Epidermal melanocyte (primary cell): ENCODE data around the gene ASPSCR1.
A peak's percentile ranks its signal among the peaks of the same experiment; 100 is the strongest.

Source experiments
- DNase-seq: peaks from one replicate; pipeline ENCODE4 v3.0.0; 2011; ENCODE audit warnings: low spot score; ENCODE audit not compliant: insufficient read length

Gene ASPSCR1

DNA sequence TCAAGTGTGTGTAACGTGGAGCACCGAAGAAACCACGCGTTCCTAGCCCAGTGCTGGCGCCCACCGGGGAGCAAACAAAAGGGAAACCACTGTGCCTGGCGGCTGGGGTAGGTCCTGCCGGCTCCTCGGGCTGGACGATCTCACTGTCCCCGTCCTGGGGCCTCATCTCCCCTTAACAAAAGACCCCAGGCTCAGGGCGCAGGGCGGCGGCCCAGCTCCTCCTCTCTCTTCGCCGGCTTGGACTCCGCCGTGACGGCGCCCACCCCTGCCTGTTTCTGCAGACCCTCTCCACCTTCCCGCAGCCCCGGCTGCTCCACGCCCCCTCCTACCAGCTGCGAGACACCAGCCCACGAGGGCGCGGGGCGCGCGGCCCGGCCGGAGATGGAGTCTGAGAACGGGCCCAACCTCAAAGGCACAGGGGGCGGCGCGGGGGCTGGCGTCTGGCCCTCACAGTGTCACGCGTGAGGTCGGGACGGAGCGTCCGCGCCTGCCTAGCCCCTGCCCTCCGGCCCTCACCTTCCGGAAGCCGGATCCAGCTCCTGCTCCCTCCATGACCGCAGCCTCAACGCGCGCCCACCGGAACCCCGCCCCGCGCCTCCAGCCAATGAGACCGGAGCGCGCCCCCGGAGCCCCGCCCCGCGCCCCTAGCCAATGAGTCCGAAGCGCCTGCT, 45.0 kb downstream of the ASPSCR1 start, which contains the start of gene CENPX:
Gene CENPX (minus strand): TSS at position 569 of the 671 bp plus-strand sequence. CDS start 17 bp downstream, at position 552.
- DNase-seq, result no peak

- DNase-seq, result peak; percentile 100
Measured at GRCh38 chr17:82022981-82023446, 45.6 kb downstream of the ASPSCR1 start, which contains the start of gene LRRC45. TSS of gene LRRC45 (plus strand) at chr17:82023305. CDS start at chr17:82023644, 339 bp downstream.

GRCh38 chr17:82023447-82024241, 46.2 kb downstream of the ASPSCR1 start:
- DNase-seq, result no peak

DNA sequence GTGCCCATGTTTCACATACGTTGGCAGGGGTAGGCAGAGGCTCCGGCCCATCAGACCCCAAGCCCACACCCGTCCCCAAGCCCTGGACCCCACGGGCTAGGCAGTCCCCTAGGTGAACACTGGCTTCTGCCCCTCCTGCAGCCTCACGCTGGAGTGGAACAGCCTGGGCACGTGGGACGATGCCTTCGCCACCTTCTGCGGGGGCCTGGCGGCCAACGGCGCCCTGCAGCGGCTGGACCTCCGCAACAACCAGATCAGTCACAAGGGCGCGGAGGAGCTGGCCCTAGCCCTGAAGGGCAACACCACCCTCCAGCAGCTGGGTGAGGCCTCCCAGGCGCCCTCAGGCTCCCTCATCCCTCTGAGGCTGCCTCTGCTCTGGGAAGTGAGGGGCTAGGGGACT, 47.4 kb downstream of the ASPSCR1 start:
- no peak for DNase-seq

DNA sequence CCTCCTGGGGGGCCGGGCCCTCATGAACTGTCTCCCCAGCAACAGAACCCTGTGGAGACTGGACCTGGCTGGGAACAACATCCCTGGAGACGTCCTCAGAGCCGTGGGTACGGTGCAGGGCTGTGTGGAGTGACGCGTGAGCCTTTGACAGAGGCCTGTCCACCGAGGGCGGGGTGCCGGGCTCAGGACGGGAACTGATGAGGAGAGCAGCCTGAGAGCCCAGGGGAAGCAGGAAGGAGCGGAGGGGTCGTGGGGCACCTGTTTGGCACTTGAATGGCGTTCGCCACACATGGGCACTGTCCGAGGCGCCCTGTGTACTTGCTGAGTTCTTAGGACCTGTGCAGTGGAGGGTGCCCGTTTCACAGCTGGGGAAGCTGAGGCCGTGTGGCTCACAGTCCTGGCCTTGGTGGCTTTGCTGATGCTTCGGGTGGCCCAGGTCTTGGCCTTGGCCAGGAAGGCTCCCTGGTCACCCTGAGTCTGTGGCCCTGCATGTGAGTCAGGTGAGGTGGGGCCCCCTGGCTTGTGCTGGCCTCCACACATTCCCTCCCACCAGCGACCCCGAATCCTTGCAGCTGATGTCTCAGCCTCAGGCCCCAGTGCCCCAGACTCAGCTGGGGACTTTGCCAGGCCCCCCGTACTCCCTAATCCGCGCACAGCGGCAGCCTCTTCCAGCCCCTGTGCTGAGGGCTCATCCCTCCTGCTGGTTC, 48.1 kb downstream of the ASPSCR1 start:
- DNase-seq, result no peak

DNA sequence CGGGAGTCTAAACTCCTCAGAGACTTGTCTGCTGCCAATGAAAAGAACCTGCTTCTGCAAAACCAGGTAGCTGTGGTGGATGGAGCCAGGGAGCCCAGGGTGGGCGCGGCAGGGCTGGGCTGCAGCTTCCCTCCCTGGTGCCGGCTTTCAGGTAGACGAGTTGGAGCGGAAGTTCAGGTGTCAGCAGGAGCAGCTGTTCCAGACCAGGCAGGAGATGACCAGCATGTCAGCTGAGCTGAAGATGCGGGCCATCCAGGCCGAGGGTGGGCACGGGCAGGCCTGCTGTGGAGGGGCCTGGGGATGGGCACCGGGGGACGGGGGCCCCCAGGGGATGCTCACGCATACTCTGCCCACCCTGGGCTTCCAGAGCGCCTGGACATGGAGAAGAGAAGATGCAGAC, 50.8 kb downstream of the ASPSCR1 start:
- no peak for DNase-seq

DNA sequence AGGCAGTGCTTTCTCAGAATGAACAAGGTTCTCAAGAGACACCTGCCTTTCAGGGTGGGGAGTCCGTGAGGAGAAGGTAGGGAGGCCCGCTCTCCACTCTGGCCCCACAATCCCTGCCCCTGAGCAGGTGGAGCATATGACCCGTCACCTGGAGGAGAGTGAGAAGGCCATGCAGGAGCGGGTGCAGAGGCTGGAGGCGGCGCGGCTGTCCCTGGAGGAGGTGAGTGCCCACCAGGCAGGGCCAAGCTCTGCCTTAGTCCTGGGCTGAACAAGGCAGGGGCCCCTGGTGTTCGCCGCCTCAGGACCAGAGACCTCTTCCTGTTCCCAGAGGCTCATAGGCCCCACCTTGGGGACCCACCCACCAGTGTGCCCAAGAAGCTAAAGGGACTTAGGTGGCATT, 51.5 kb downstream of the ASPSCR1 start:
- no peak for DNase-seq

DNA sequence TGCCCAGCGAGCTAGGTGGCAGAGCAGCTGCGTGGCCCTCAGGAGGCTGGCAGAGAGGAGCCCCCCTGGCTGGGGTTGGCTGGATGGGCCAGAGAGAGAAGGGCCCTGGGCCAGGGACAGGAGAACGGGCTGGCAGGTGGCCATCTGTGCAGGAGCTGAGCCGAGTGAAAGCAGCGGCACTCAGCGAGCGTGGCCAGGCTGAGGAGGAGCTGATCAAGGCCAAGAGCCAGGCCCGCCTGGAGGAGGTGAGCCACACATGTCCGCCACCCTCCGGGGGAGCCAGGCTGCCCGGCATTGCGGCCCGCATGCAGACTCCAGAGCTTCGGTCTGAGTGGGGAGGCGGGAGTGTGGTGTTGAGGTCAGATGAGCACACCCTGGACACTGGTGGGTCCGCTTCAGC, 52.0 kb downstream of the ASPSCR1 start:
- DNase-seq, result no peak

GRCh38 chr17:82029990-82030469, 52.6 kb downstream of the ASPSCR1 start:
- no peak for DNase-seq

- DNase-seq, result peak; percentile 92
Measured at GRCh38 chr17:82030470-82031302, 53.3 kb downstream of the ASPSCR1 start.

DNA sequence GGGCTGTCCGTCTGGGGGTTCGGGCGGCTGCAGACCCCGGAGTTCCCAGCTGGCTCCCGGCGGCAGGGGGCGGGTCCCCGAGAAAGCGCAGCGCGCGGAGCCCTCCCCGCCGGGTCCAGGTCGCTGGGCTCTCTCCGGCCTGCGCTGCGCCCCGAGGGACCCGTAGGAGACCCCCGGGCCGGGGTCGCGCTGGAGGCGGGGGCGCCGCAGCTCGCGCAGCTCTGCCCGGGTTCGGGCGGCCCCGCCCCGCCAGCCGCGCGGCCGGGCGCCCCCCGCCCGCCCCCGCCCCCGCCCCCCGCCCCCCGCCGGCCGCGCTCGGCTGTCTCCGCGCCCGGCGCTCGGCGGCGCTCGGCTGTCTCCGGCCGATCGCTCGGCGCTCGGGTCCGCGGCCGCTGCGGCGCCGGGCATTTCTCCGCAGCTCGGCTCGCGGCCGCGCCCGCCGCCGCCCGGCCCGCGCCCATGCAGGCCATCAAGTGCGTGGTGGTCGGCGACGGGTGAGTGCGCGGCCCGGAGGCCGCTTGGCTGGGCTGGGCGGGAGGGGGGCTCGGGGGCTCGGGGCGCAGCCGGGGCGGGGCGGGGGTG, 54.0 kb downstream of the ASPSCR1 start, which contains the start of gene RAC3:
Gene RAC3 (plus strand): TSS at position 376 of the 582 bp plus-strand sequence. CDS start 84 bp downstream, at position 460.
- DNase-seq, result peak; percentile 61

GRCh38 chr17:82031885-82032627, 54.6 kb downstream of the ASPSCR1 start:
- no peak for DNase-seq

DNA sequence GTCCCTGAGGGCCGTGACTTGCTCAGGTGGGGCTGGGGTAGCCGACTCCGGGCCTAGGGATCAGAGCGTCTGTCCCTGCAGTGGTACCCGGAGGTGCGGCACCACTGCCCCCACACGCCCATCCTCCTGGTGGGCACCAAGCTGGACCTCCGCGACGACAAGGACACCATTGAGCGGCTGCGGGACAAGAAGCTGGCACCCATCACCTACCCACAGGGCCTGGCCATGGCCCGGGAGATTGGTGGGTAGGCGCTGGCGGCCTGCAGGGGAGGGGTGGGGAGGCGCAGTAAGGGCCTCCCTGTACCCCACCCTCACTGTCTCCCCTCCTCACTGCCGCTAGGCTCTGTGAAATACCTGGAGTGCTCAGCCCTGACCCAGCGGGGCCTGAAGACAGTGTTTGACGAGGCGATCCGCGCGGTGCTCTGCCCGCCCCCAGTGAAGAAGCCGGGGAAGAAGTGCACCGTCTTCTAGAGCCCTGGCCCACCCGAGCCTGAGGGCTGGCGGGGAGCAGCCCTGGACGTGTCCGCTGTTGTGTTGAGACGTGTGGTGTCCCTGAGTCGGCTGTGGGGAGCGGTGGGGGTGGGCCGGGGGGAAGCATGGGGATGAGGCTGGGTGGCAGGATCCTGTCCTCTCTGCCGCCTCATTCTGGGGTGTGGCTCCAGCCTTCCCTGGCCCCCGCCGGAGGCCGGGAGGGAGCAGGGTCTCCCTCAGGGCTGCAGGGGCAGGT, 56.1 kb downstream of the ASPSCR1 start:
- DNase-seq, result no peak

DNA sequence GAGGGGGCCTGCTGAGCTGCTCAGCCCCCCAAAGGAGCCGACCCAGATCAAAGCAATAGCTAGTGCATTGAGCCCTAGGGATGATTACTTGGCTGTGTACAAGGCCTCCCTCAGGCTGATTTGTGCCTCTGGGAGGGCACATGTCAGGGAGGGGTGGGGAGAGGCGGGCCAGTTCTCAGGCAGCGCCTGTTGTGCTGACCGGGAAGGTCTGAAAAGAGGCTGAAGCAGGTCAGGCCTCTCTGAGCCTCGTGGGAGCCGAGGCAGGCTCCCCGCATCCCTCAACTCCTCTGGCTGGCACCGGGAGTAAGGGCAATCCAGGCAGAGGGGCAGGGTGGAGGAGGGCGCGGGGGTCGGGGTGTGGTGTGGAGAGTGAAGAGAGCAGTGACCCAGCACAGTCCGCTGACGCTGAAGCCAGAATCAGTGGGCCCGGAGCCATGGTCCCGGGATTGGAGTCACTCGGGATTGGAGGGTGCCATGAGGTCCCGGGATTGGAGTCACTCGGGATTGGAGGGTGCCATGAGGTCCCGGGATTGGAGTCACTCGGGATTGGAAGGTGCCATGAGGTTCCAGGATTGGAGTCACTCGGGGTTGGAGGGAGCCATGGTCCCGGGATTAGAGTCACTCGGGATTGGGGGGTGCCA, 57.1 kb downstream of the ASPSCR1 start:
- no peak for DNase-seq

- no peak for DNase-seq
Measured at GRCh38 chr17:82035488-82035887, 58.1 kb downstream of the ASPSCR1 start.

DNA sequence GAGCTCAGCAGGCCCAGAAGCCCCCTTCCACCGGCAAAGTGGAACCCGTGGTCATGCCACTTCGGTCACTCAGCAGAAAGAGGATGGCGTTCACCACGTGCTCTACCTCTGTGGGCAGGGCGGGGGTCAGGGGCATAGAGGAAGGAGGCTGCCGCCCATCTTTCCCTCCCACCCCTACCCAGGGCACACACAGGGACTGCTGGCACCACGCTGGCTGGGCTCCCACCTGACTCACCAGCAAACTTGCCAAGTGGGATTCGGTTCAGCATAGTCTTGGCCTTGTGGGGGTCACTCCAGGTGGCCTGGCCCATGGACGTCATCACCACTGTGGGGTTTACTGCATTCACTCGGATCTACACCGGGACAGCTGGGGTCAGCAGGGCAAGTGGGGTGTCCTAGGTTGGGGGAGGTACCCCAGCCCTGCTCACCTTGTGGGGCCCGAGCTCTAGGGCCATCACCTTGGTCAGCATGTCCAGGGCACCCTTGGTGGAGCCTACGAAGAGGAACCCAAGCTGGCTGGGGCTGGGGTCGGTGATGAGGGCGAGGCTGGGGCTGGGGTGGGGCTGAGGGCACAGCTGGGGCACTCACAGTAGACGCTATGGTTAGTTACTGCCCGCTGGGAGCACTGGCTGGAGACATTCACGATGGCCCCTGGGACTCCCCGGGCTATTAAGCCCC, 58.7 kb downstream of the ASPSCR1 start:
- DNase-seq, result no peak

- DNase-seq, result no peak
Measured at GRCh38 chr17:82036634-82037091, 59.2 kb downstream of the ASPSCR1 start.
